SK-N-SH (cell line): ENCODE results near the gene PRPF18.

Experiments used
- CHD2 ChIP-seq: fragments of 150-350 bp; IDR thresholded peaks from 2 replicates; pipeline ENCODE4 v1.6.1; 2018; ENCODE audit warnings: low read length; ENCODE audit not compliant: partially characterized antibody
- FOXM1 ChIP-seq: IDR thresholded peaks from 2 replicates; pipeline ENCODE4 v1.4.0; 2012; ENCODE audit warnings: low read depth, mild to moderate bottlenecking
- GATA2 ChIP-seq: sonication (generic); formaldehyde crosslinking; IDR thresholded peaks from 2 replicates; pipeline ENCODE4 v1.5.0; 2020; ENCODE audit warnings: mild to moderate bottlenecking, missing genetic modification reagents
- NRF1 ChIP-seq: IDR thresholded peaks from 2 replicates; pipeline ENCODE4 v1.6.1; 2012; ENCODE audit warnings: low read depth, mild to moderate bottlenecking, low read length
- POLR2AphosphoS5 ChIP-seq: IDR thresholded peaks from 2 replicates; pipeline ENCODE4 v1.6.1; 2012; ENCODE audit warnings: low read depth, low read length
- RXRA ChIP-seq: IDR thresholded peaks from 2 replicates; pipeline ENCODE4 v1.4.0; 2012; ENCODE audit warnings: low read depth, mild to moderate bottlenecking, borderline replicate concordance
- TAF1 ChIP-seq: IDR thresholded peaks from 2 replicates; pipeline ENCODE4 v1.6.1; 2012; ENCODE audit warnings: low read depth, mild to moderate bottlenecking, low read length, moderate library complexity, borderline replicate concordance
- TCF12 ChIP-seq: IDR thresholded peaks from 2 replicates; pipeline ENCODE4 v1.4.0; 2012
- YY1 ChIP-seq: IDR thresholded peaks from 2 replicates; pipeline ENCODE4 v1.4.0; 2012; ENCODE audit warnings: low read depth, mild to moderate bottlenecking
- TF ChIP-seq, protein P1 (sequence below): fragments of 200-600 bp; sonication (generic); IDR thresholded peaks from 2 replicates; pipeline ENCODE4 v1.6.1; 2017; ENCODE audit warnings: antibody characterized with exemption, mild to moderate bottlenecking, moderate library complexity
- TF ChIP-seq, protein P2 (sequence below): IDR thresholded peaks from 2 replicates; pipeline ENCODE4 v1.4.0; 2012; ENCODE audit warnings: low read depth, borderline replicate concordance

DNA sequence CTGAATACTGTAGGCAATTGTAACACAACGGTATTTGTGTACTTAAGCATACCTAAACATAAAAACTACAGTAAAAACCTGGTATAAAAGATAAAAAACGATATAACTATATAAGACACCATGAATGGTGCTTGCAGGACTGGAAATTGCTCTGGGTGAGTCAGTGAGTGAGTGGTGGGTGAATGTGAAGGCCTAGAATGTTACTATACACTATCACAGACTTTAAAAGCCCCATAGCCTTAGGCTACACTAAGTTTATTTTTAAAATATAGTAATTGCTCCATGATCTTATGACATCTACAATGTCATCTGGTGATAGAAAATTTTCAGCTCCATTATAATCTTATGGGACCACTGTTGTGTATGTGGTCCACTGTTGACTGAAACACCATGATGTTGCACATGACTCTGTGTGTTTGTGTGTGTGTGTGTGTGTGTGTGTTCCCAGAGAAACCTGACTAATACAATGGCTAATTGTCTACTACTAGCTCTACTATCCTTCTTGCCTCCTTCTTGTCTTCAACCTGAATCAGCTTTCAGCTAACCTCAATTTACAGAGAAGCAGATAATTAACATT, 27.6 kb upstream of the PRPF18 start:
- TF ChIP-seq, protein P1, sequence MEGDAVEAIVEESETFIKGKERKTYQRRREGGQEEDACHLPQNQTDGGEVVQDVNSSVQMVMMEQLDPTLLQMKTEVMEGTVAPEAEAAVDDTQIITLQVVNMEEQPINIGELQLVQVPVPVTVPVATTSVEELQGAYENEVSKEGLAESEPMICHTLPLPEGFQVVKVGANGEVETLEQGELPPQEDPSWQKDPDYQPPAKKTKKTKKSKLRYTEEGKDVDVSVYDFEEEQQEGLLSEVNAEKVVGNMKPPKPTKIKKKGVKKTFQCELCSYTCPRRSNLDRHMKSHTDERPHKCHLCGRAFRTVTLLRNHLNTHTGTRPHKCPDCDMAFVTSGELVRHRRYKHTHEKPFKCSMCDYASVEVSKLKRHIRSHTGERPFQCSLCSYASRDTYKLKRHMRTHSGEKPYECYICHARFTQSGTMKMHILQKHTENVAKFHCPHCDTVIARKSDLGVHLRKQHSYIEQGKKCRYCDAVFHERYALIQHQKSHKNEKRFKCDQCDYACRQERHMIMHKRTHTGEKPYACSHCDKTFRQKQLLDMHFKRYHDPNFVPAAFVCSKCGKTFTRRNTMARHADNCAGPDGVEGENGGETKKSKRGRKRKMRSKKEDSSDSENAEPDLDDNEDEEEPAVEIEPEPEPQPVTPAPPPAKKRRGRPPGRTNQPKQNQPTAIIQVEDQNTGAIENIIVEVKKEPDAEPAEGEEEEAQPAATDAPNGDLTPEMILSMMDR = no peak
- TF ChIP-seq RXRA (no peak), CHD2 (no peak), NRF1 (no peak), POLR2AphosphoS5 (no peak), FOXM1 (no peak), GATA2 (no peak), TCF12 (no peak), YY1 (no peak), TAF1 (no peak)
- TF ChIP-seq, protein P2, sequence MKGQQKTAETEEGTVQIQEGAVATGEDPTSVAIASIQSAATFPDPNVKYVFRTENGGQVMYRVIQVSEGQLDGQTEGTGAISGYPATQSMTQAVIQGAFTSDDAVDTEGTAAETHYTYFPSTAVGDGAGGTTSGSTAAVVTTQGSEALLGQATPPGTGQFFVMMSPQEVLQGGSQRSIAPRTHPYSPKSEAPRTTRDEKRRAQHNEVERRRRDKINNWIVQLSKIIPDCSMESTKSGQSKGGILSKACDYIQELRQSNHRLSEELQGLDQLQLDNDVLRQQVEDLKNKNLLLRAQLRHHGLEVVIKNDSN = no peak
